ENCODE measurements around the gene PTPN14. TPM values are rescaled to one million over a fixed set of nuclear protein-coding genes. Genes with fewer than 3 reads are reported as not detected.

The PTPN14 gene
- total RNA-seq, 1 donor: under 0.01 TPM

- no peak overlapping the region for H3K4me3 ChIP-seq (ENCODE audit: low read length)
- no peaks in the 10 kb centered on the region for H3K27me3 ChIP-seq (ENCODE audit: insufficient read depth, low read length)
- H3K9me3 ChIP-seq (ENCODE audit: low read depth, low read length): no peaks in the 10 kb centered on the region
- no peaks in the 10 kb centered on the region for H3K4me1 ChIP-seq (ENCODE audit: insufficient read depth, low read length)
Observed at GRCh38 chr1:214352838-214353237, 198.6 kb downstream of the PTPN14 start.

DNA sequence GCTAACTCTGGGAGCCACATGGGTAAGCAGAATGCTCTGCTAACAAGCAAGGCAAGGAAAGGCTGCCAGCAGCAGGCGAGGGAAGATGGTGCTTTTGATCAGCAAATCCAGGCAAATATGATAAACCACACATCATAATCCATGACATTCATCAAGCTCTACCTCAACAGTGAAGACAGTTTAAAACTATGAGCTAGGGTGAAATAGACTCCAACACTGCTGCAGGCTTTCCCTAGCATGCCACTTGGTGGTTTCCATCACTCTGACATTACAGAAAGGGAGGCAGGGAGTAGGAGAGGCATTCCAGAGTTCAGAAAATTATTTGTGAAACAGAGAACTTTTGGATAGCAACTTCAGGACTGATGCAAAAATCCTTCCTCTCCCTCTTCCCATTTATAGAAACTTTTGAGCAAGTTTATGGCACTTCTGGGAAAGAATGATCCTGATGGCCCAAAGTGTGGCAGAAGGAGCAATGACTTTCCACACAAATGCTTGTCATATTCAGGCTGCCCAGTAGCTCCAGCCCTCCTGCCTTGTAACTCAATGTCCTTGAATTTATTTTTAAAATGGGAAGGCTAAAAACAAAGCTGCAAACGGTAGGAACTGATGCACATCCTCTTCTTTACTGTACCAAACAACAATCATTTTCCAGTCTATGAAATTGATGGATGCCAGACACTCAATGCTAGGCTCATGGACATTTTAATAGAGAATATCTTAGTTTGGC lies 199.7 kb downstream of the PTPN14 start:
- Histone ChIP-seq H3K27me3 (ENCODE audit: insufficient read depth, low read length) (no peaks in the 10 kb centered on the region), H3K4me1 (ENCODE audit: insufficient read depth, low read length) (no peaks in the 10 kb centered on the region), H3K4me3 (ENCODE audit: low read length) (no peak overlapping the region), H3K9me3 (ENCODE audit: low read depth, low read length) (no peaks in the 10 kb centered on the region)

DNA sequence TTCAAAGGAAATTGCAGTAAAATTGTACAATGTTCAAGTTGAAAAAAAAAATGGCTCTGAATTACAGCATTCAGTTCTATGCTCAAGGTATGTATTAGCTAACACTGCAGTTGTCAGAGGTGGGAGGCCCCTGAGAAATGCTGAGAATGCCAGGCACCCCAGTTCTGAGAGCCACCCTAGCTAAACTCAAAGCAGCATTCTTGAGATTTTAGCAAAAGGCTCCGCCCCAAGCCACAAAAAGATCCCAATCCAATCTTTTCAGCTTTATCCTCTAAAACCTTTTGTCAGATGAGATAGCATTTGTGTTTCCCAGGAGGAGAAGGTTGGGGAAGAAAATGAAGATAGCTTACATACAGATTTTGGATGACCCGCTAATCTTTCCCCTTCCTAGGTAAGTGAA lies 201.6 kb downstream of the PTPN14 start:
- Histone ChIP-seq H3K4me3 (ENCODE audit: low read length) (no peak overlapping the region), H3K4me1 (ENCODE audit: insufficient read depth, low read length) (no peaks in the 10 kb centered on the region), H3K9me3 (ENCODE audit: low read depth, low read length) (peaks cover 5% of the 10 kb centered on the region), H3K27me3 (ENCODE audit: insufficient read depth, low read length) (no peaks in the 10 kb centered on the region)

GRCh38 chr1:214349008-214349407 lies 202.4 kb downstream of the PTPN14 start:
- no peak overlapping the region for H3K4me3 ChIP-seq (ENCODE audit: low read length)
- H3K9me3 ChIP-seq (ENCODE audit: low read depth, low read length): peaks cover 9% of the 10 kb centered on the region
- H3K27me3 ChIP-seq (ENCODE audit: insufficient read depth, low read length): no peaks in the 10 kb centered on the region
- no peaks in the 10 kb centered on the region for H3K4me1 ChIP-seq (ENCODE audit: insufficient read depth, low read length)

DNA sequence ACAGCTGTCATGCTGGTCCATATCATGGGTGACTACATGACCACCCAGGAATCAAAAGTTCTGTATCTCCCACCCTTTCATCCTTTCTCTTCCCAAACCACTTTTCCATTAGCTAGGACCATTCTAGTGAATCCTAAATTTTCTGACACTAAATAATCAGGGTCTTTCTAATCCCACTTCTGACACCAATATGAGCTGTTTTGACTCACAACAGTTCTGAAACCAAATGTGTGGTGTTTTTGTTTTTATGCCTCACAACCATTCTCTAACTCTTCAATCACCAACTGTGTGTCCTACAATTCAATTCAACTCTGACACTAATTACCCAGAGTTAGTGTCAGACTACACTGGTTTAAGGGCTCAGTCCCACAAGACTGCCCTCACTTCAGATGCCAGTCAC lies 206.5 kb downstream of the PTPN14 start:
- no peaks in the 10 kb centered on the region for H3K27me3 ChIP-seq (ENCODE audit: insufficient read depth, low read length)

GRCh38 chr1:214342525-214342924 lies 208.9 kb downstream of the PTPN14 start:
- peaks cover 9% of the 10 kb centered on the region for H3K9me3 ChIP-seq (ENCODE audit: low read depth, low read length)
- H3K4me1 ChIP-seq (ENCODE audit: insufficient read depth, low read length): no peaks in the 10 kb centered on the region
- no peak overlapping the region for H3K4me3 ChIP-seq (ENCODE audit: low read length)
- H3K27me3 ChIP-seq (ENCODE audit: insufficient read depth, low read length): no peaks in the 10 kb centered on the region

More for the DNA sequence above, 206.5 kb downstream of the PTPN14 start:
- peaks cover 9% of the 10 kb centered on the region for H3K9me3 ChIP-seq (ENCODE audit: low read depth, low read length)
- no peak overlapping the region for H3K4me3 ChIP-seq (ENCODE audit: low read length)
- H3K4me1 ChIP-seq (ENCODE audit: insufficient read depth, low read length): no peaks in the 10 kb centered on the region

- Histone ChIP-seq H3K4me3 (ENCODE audit: low read length) (no peak overlapping the region), H3K27me3 (ENCODE audit: insufficient read depth, low read length) (no peaks in the 10 kb centered on the region), H3K9me3 (ENCODE audit: low read depth, low read length) (peaks cover 9% of the 10 kb centered on the region), H3K4me1 (ENCODE audit: insufficient read depth, low read length) (no peaks in the 10 kb centered on the region)
Observed at GRCh38 chr1:214341932-214342331, 209.5 kb downstream of the PTPN14 start.

DNA sequence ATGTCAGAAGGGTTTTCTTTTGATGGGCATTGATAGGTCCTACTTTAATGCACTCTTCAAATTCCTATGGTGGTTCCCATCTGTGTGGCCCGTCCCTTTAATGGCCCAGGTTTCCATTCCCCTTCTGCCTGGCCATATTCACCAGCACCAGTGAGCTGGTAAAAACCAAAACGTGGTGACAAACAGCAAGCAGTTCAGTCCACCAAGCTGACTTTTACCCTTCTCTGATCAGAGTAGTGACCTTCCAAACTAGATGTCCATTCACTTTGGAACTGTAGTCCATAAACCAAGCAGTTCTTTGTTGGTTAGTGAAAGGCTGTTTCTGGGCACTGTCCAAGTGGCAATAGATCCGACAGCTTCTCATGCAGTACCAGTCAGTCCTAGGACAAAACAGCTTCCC lies 209.9 kb downstream of the PTPN14 start:
- no peaks in the 10 kb centered on the region for H3K4me1 ChIP-seq (ENCODE audit: insufficient read depth, low read length)
- peaks cover 9% of the 10 kb centered on the region for H3K9me3 ChIP-seq (ENCODE audit: low read depth, low read length)
- H3K4me3 ChIP-seq (ENCODE audit: low read length): no peak overlapping the region
- no peaks in the 10 kb centered on the region for H3K27me3 ChIP-seq (ENCODE audit: insufficient read depth, low read length)

- H3K27me3 ChIP-seq (ENCODE audit: insufficient read depth, low read length): no peaks in the 10 kb centered on the region
- no peaks in the 10 kb centered on the region for H3K4me1 ChIP-seq (ENCODE audit: insufficient read depth, low read length)
- no peaks in the 10 kb centered on the region for H3K9me3 ChIP-seq (ENCODE audit: low read depth, low read length)
- no peak overlapping the region for H3K4me3 ChIP-seq (ENCODE audit: low read length)
Observed at GRCh38 chr1:214338212-214338611, 213.2 kb downstream of the PTPN14 start.

DNA sequence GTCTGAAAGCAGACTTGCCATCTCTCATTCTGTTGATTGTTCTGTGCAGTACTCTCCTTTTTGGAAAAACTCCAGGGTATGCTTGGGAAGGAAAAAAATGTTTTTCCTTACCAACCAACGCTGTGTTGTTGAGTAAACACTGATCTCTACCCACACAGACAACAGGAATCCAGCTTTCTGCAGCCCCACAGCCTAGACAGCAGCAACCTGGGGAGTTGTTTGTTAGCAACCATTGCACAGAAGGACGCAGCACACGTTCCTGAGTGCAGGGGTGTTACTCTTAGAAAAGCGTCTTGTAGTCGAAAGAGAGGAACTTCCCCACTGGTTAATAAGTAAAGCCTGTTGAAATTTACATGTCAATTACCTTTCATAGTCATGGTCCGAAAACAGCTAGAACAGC lies 213.9 kb downstream of the PTPN14 start:
- H3K4me1 ChIP-seq (ENCODE audit: insufficient read depth, low read length): no peaks in the 10 kb centered on the region
- no peaks in the 10 kb centered on the region for H3K9me3 ChIP-seq (ENCODE audit: low read depth, low read length)
- no peak overlapping the region for H3K4me3 ChIP-seq (ENCODE audit: low read length)
- no peaks in the 10 kb centered on the region for H3K27me3 ChIP-seq (ENCODE audit: insufficient read depth, low read length)

DNA sequence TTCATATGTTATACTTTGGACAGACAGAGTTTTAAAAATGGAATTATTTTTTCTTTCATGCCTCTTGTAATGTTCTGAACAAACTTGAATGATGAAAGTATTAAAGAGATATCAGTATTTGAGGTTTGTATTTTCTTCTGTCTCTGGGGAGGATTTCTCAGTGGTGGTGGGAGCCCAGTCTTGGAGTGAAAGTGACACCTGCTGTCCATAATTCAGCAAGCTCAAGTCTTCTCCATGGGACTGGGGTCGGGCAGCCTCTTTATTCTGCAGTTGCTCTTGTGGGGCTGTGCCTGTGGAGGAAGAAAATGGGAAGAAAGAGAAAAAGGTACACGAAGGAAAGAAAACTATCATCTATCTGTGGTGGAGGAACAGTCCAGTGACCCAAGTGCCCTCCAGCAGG lies 214.4 kb downstream of the PTPN14 start:
- H3K4me3 ChIP-seq (ENCODE audit: low read length): no peak overlapping the region
- no peaks in the 10 kb centered on the region for H3K27me3 ChIP-seq (ENCODE audit: insufficient read depth, low read length)
- no peaks in the 10 kb centered on the region for H3K9me3 ChIP-seq (ENCODE audit: low read depth, low read length)
- H3K4me1 ChIP-seq (ENCODE audit: insufficient read depth, low read length): no peaks in the 10 kb centered on the region

- H3K27me3 ChIP-seq (ENCODE audit: insufficient read depth, low read length): no peaks in the 10 kb centered on the region
- H3K4me1 ChIP-seq (ENCODE audit: insufficient read depth, low read length): no peaks in the 10 kb centered on the region
- no peak overlapping the region for H3K4me3 ChIP-seq (ENCODE audit: low read length)
- no peaks in the 10 kb centered on the region for H3K9me3 ChIP-seq (ENCODE audit: low read depth, low read length)
Observed at GRCh38 chr1:214335567-214335966, 215.8 kb downstream of the PTPN14 start.

- Histone ChIP-seq H3K4me1 (ENCODE audit: insufficient read depth, low read length) (no peaks in the 10 kb centered on the region), H3K9me3 (ENCODE audit: low read depth, low read length) (no peaks in the 10 kb centered on the region), H3K27me3 (ENCODE audit: insufficient read depth, low read length) (no peaks in the 10 kb centered on the region), H3K4me3 (ENCODE audit: low read length) (no peak overlapping the region)
Observed at GRCh38 chr1:214332946-214333798, 218.2 kb downstream of the PTPN14 start.

DNA sequence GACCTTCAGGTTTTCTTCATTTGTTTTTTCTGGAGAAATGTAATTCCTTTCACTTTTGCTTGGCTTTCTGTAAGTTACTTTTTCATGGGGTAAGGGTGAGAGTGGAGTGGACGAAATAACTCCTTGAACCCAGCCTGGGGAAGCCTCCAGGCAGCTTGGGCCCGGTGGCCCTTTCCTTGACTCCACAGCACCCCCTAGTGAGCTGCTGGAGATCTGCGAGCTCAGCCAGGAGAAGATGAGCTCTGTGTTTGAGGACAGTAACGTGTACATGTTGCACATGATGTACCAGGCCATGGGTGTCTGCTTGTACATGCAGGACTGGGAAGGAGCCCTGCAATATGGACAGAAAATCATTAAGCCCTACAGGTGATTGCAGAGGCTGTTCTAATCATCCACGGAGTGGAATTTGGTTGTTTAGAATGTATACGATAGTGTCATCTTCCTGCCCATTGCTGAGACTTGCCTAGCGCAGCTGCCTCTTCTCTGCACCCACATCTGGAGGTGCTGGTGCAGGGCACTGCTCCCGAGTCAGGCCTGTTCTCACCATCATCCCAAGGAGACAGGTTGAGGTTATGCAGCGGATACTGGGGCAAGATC lies 219.5 kb downstream of the PTPN14 start:
- no peak overlapping the region for H3K4me3 ChIP-seq (ENCODE audit: low read length)
- no peaks in the 10 kb centered on the region for H3K9me3 ChIP-seq (ENCODE audit: low read depth, low read length)
- no peaks in the 10 kb centered on the region for H3K27me3 ChIP-seq (ENCODE audit: insufficient read depth, low read length)
- H3K4me1 ChIP-seq (ENCODE audit: insufficient read depth, low read length): no peaks in the 10 kb centered on the region

GRCh38 chr1:214331180-214331579 lies 220.2 kb downstream of the PTPN14 start:
- Histone ChIP-seq H3K4me3 (ENCODE audit: low read length) (no peak overlapping the region), H3K4me1 (ENCODE audit: insufficient read depth, low read length) (no peaks in the 10 kb centered on the region), H3K9me3 (ENCODE audit: low read depth, low read length) (no peaks in the 10 kb centered on the region), H3K27me3 (ENCODE audit: insufficient read depth, low read length) (no peaks in the 10 kb centered on the region)

Data from mononuclear cell (primary cell).